ENCODE measurements around the gene MARCHF3.

GRCh38 chr5:127070243-127070642, 39.9 kb upstream of the MARCHF3 start:
- TF ChIP-seq ZNF121 (CRISPR knock-in tag; IDR thresholded peaks at IDR 0.05) (no peak), ZNF416 (CRISPR knock-in tag; IDR thresholded peaks at IDR 0.05) (no peak)
- TF ChIP-seq, protein P1, sequence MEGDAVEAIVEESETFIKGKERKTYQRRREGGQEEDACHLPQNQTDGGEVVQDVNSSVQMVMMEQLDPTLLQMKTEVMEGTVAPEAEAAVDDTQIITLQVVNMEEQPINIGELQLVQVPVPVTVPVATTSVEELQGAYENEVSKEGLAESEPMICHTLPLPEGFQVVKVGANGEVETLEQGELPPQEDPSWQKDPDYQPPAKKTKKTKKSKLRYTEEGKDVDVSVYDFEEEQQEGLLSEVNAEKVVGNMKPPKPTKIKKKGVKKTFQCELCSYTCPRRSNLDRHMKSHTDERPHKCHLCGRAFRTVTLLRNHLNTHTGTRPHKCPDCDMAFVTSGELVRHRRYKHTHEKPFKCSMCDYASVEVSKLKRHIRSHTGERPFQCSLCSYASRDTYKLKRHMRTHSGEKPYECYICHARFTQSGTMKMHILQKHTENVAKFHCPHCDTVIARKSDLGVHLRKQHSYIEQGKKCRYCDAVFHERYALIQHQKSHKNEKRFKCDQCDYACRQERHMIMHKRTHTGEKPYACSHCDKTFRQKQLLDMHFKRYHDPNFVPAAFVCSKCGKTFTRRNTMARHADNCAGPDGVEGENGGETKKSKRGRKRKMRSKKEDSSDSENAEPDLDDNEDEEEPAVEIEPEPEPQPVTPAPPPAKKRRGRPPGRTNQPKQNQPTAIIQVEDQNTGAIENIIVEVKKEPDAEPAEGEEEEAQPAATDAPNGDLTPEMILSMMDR (IDR thresholded peaks at IDR 0.05): no peak
- TF ChIP-seq, protein P2, sequence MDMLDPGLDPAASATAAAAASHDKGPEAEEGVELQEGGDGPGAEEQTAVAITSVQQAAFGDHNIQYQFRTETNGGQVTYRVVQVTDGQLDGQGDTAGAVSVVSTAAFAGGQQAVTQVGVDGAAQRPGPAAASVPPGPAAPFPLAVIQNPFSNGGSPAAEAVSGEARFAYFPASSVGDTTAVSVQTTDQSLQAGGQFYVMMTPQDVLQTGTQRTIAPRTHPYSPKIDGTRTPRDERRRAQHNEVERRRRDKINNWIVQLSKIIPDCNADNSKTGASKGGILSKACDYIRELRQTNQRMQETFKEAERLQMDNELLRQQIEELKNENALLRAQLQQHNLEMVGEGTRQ (CRISPR knock-in tag; IDR thresholded peaks at IDR 0.05): no peak

Data from WTC11 (cell line).